HG03575 (cell line): Measurements from ENCODE around the gene PLCD1.

Experiments used
- ATAC-seq: cut with Tn5 transposase; IDR thresholded peaks from one replicate; pipeline ENCODE4 v1.9.1; 2021; ENCODE audit not compliant: unreplicated experiment, insufficient number of reproducible peaks, low FRiP score; ENCODE audit errors: extremely low read depth

Gene PLCD1

DNA sequence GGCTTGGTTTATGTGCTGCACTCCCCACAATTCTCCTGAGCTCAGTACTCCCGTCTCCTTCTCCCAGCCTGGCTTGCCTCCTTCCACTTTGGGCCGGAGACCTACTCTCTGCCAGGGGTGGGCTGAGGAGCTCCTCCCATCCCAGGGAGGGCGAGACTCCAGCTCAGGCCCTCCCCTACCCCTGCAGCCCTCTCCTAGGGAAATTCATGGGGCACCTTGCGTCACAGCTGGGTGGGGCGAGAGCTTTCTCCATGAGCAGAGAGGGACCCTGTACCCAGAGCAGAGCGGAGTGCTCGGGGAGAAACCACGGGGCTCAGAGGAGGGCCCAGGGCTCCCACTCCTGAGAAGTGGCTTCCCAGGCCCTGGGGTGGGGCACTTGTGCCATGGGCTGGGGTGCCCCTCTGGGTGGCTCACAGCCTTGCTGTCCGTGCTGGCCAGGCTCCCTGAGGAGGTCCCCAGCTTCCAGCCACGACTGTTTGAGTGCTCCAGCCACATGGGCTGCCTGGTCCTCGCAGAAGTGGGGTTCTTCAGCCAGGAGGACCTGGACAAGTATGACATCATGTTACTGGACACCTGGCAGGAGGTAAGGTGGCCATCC, 25.5 kb downstream of the PLCD1 start:
- no peak for ATAC-seq

DNA sequence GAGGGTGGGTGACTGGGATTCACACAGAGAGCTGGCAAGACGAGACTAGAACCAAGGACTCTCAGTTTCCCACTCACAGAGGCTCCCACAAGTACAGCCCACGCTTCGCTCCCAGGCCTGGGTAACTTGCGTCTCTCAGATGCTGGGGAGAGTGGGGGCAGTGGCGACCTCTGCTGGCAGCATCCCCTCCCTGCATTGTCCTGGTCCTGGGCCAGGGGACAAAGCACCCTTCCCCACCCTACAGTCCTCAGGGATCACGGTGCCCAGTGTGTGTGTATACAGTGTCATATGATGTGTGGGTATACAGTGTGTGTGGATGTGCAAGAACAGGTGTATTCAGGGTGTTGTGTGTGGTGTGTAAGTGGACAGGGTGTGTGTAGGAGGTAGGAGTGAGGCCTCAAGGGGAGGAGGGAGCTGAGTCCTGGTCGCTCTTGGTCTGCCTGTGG, 26.0 kb downstream of the PLCD1 start:
- no peak for ATAC-seq

- ATAC-seq, result no peak
Observed at GRCh38 chr3:38002940-38003339, 26.5 kb downstream of the PLCD1 start.

GRCh38 chr3:38002291-38002876, 27.1 kb downstream of the PLCD1 start:
- no peak for ATAC-seq

- no peak for ATAC-seq
Observed at GRCh38 chr3:38001456-38002081, 27.9 kb downstream of the PLCD1 start.

- no peak for ATAC-seq
Observed at GRCh38 chr3:38000965-38001455, 28.4 kb downstream of the PLCD1 start.

GRCh38 chr3:38000242-38000916, 29.1 kb downstream of the PLCD1 start:
- no peak for ATAC-seq

DNA sequence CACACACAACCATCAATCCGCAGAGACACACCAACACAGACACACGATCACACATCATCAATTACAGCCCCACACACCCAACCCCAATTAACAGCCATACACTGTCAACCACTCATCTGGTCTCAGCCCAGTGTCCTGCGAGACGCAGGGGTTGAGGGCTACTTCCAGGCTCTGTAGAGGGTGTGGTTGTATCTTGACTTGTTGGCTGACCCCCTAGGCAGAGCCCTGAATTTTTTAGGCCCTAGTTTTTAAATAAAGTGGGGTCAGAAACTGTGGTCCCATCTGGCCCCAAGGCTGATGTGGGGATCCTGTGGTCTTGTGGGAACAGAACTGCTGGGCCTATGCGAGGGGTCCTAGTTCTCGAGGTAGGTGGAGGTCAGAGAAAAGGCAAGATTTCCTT, 29.6 kb downstream of the PLCD1 start:
- no peak for ATAC-seq

GRCh38 chr3:37997791-37998370, 31.6 kb downstream of the PLCD1 start:
- no peak for ATAC-seq

GRCh38 chr3:37997342-37997741, 32.1 kb downstream of the PLCD1 start:
- ATAC-seq, result no peak

DNA sequence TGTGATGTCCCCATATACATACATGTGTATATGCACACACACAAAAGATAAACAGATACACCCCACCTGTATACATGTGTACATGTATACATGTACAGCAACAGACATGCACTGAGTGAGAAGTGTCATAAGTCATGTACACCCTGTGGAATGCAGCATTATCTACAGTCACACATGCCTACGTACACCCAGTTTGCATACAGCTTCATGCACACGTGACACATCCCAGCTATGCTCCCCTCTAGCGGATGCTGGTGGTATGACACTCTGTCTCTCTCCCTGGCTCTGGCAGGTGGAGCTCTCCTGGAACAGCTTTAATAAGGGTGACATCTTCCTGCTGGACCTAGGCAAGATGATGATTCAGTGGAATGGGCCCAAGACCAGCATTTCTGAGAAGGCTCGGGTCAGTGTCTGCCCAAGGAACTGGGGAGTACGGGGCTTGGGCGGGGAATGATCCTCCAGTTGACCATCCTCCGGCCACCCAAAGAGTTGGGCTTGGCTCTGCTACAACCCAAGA, 32.6 kb downstream of the PLCD1 start:
- peak; percentile 43 for ATAC-seq

DNA sequence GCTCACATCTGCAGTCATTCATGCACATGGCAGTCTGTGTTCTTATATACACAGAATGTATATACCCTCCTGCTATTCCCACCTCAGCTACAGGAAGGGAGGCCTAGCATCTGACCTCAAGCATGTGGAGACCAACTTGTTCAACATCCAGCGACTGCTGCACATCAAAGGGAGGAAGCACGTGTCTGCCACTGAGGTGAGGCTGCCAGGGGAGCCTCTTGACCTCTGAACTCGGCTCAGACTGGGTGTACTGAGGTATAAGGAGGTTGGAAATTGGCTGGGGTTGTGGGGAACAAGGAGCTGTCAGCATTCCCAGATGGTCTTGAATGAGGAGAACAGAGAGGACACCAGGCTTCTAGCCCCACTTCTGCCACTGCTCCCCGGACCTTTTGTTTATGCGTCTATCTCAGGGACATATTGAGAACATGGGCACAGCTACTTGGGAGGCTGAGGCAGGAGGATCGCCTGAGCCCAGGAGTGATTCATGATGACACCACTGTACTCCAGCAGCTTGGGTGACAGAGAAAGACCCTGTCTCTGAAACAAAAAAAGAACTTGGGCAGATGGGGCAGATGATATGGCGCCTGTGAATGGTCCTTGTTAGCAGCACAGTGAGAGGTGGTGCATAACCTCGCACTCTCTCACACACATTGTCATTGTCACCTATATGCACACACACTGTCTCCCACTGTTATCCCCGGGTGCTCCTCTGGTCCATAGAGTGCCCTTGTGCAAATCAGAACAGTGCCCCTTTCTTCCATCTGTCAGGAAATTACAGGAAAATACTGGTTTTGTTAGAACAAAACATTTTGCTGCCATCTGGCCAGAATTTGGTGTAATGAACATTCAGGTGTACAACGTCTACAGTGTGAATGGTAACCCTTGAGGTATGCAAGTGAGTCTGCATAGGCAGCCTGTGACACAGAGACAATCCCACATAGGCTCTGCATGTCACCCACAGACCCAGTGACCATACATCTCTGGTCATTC, 33.5 kb downstream of the PLCD1 start:
- ATAC-seq, result no peak

GRCh38 chr3:37994639-37994972, 34.8 kb downstream of the PLCD1 start:
- no peak for ATAC-seq

DNA sequence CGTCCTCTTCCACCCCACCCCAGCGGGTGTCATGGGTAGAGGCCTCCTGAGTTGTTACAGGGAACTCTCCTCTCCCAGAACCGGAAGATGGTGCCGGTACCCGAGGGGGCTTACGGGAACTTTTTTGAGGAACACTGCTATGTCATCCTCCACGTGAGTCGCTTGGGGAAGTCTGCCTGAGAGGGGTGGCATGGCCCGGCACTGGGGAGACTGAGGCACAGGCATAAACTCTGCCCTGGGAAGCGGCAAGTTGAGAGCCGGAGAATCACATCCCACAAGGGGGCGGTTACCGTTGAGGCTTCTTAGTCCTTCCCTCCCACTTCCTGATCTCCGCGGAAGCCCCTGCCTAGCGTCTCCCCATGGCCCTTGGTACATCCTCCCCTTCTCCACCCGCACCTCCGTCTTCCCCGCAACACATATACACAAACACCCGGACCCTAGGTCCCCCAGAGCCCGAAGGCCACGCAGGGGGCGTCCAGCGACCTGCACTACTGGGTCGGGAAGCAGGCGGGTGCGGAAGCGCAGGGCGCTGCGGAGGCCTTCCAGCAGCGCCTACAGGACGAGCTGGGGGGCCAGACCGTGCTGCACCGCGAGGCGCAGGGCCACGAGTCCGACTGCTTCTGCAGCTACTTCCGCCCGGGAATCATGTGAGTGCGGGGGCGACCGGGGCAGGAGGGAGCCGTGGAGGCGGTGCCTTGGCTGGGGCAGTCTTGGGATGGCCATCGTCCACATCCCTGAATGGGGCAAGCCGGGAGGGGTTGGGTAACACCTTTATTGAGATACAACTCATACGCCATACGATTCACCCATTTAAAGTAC, 35.4 kb downstream of the PLCD1 start:
- ATAC-seq, result peak; percentile 34

DNA sequence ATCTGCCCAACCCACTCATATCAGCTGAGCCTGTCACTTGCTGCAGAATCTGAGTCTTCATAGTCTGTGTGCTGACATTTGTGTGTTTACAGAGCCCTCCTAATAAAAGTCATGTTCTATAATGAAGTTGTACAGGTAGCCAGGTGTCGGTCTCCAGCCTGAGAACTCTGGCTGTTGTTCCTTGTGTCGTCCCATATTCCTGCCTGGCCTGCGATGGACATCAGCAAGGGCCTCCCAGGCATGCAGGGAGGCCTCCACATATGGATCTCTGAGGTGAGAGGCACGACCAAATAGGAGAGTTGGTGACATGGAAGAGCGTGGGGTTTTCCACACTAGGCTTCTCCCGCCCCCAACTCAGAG, 36.0 kb downstream of the PLCD1 start:
- no peak for ATAC-seq

DNA sequence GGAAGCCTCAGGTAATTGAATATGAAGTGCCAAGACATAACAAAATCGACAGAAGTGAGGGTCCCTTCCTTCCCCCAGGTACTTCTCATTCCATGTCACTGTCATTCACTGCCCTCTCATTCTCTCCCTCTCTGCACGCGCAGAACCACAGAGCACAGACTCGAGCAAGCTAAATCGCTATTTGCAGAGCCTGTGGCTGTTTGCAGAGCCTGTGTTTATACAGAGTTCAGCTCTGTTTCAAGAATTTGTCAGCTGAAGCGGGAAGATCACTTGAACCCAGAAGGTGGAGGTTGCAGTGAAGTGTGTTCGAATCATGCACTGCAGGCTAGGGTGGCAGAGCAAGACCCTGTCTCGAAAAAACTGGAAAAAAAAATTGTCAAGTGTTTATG, 36.4 kb downstream of the PLCD1 start:
- no peak for ATAC-seq

- no peak for ATAC-seq
Observed at GRCh38 chr3:37992271-37993066, 37.0 kb downstream of the PLCD1 start.
